GM19438 (cell line): ENCODE data around the gene VILL.
A peak's percentile ranks its signal among the peaks of the same experiment; 100 is the strongest.
"Not testable (repeated sequence)": the region's sequence is repeated elsewhere in the genome, so short reads cannot be mapped to it uniquely, and the experiment has no call there.

Source experiments
- ATAC-seq: cut with Tn5 transposase; IDR thresholded peaks from one replicate; pipeline ENCODE4 v1.9.1; 2021; ENCODE audit warnings: low read depth; ENCODE audit not compliant: unreplicated experiment

Gene VILL

DNA sequence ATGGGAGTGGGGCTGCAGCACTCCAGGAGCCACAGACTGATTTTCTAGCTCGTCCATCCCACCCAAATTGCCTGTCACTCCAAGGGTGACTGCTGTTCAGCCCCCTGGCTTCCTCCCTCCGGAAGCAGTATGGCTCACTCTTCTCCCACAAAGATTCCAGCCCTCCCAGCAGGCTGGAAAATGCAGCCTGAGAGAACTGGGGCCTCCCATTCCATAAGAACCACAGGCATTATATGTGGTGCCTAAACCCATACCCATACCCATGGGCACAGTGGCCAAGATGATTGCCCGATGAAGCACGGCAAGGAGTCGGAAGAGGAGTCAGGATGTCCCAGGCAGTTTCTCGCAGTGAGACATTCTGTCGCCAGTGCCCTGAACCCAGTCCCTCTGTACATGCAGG lies 6.0 kb upstream of the VILL start:
- no peak for ATAC-seq

DNA sequence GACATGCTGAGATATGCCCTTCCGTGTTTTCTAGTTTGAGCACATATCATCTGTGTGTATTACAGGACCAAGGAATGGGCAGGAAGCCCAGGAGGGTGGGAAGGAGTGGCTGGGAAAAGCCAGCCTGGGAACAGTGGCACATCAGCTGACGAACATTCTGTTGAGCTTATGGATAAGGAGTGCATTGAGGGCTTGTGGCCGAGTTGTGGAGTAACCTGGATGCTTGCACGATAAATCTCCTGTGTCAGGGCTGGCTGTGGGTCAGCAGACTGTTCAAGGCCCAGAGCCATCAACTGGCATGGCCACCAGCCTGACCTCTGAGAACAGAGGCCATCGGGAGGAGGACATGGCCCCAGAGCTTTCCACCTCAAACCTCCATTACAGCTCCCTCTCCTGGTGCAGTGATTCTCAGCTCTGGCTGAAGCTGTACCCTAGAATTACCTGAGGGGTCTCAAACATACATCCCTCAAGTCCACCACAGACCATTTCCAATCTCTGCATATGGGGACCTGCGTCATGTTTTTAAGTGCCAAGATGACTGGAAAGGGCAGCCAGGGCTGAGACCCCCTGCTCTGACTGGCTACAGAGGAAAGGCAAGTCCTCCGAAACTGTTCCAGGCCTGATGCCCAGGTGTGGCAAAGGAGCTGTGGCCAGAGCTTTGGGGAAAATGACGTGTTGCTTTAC lies 4.8 kb upstream of the VILL start:
- ATAC-seq: no peak

DNA sequence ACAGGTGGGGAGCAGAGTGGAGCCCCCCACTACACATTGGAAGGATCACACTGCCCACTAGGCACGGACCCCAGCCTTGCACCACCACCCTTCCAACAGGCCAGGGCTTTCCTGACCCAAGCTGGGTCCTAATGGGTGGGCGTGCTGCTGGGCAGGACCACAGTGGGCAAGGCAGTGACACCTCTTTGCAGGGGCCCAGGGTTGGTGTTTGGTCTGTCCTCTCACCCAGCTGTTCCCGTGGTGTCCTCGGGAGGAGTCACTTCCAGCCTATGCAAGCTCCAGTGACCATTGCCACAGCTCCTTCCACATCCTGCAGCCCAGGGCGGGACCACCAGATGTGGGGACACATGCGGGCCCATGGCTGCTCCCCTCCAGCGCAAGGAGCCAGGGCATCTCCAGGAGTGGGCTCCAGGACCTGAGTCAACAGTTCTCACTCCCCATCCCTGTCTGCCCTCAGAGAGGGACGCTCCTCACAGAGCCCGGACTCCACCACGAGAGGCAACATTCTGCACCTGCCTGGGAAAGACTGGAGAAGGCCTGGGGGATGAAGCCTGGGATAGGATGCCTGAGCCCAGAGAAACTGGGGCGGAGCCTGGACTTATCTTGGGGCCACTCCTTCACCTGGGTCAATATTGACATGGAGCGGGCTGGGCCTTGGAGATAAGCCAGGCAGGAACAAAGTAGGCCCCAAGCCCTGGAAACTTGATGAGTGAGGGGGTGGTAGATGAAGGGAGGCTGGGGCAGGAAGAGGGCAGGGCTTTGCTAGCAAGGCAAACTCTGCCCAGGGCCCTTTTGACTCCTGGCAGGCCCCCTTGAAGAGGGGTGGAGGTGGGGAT lies 3.9 kb upstream of the VILL start:
- no peak for ATAC-seq

DNA sequence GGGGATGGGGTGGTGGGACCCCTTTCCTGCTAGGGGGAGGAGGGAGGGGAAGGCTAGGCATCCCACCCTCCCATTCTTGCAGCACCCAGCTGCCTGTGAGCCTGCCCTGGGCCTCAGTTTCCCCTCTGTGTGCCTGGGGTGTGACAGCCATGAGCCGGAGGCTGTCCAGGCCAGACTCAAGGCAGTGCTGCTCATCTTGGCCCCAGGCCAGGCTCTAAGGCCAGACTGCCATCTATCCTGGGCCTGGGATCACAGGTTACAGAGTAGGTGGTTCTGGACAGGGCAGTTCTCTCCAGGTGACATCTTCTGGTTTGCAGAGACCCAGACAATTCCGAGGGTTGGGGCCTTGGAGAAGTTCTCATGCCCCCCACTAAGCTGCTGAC lies 3.3 kb upstream of the VILL start:
- no peak for ATAC-seq

DNA sequence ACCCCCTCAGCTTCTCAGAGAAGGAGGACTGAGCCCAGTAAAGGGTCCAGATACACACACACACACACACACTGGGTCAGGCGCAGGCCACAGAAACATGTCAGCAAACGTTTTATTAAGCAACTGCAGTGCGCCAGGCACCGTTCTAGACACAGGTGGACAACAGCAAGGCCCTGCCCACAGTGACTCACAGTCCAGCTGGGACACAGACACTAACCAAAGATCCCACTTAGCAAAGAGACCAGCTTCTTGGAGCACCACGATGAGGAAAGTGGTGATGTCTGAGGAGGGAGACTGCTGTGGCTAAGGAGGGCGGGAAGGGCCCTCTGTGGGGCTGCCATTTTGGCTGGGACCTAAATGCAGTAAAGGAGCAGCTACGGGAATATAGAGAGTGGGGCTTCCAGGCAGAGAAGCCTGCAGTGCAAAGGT lies 2.8 kb upstream of the VILL start:
- no peak for ATAC-seq

GRCh38 chr3:37988376-37988775 lies 2.2 kb upstream of the VILL start:
- not testable (repeated sequence) for ATAC-seq

- no peak for ATAC-seq
Observed at GRCh38 chr3:37988931-37989525, 1.6 kb upstream of the VILL start.

- no peak for ATAC-seq
Observed at GRCh38 chr3:37989821-37990480, 635 bp upstream of the VILL start.

GRCh38 chr3:37991109-37991508 lies 523 bp downstream of the VILL start:
- ATAC-seq: no peak

DNA sequence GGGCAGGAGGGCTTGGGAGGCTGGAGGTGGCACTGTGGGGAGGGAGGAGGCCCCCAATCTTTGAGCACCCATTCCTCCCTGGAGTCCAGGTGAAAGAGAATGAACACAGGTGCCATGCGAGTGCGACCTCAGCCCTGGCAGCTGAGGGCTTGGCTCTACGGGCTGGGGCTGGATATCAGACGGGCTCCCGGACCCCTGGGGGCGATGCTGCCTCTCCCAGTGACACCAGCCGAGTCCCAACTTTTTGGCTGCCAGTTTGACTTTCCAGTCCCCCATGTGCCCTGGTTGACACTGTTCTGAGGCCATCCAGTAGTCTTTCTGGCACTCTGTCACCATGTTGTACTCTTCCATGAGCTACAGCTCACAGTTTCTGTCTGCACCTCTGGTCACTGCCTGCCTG lies 1.2 kb downstream of the VILL start:
- no peak for ATAC-seq

- no peak for ATAC-seq
Observed at GRCh38 chr3:37992271-37993066, 1.9 kb downstream of the VILL start.

GRCh38 chr3:37993067-37993455 lies 2.5 kb downstream of the VILL start:
- no peak for ATAC-seq

GRCh38 chr3:37993460-37993819 lies 2.9 kb downstream of the VILL start:
- ATAC-seq: no peak

DNA sequence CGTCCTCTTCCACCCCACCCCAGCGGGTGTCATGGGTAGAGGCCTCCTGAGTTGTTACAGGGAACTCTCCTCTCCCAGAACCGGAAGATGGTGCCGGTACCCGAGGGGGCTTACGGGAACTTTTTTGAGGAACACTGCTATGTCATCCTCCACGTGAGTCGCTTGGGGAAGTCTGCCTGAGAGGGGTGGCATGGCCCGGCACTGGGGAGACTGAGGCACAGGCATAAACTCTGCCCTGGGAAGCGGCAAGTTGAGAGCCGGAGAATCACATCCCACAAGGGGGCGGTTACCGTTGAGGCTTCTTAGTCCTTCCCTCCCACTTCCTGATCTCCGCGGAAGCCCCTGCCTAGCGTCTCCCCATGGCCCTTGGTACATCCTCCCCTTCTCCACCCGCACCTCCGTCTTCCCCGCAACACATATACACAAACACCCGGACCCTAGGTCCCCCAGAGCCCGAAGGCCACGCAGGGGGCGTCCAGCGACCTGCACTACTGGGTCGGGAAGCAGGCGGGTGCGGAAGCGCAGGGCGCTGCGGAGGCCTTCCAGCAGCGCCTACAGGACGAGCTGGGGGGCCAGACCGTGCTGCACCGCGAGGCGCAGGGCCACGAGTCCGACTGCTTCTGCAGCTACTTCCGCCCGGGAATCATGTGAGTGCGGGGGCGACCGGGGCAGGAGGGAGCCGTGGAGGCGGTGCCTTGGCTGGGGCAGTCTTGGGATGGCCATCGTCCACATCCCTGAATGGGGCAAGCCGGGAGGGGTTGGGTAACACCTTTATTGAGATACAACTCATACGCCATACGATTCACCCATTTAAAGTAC lies 3.4 kb downstream of the VILL start:
- ATAC-seq: peak; percentile 61

DNA sequence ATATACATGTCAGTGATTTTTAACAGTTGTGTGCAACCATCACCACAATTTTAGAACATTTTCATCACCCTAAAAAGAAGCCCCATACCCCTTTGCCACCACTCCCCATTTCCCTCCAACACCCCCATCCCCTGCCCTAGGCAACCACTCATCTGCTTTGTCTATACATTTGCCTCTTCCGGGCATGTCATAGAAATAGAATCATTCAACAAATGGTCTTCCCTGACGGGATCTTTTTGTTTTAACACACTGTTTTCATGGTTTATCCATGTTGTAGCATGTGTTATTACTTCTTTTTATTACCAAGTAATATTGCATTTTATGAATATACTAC lies 4.0 kb downstream of the VILL start:
- ATAC-seq: no peak

GRCh38 chr3:37995652-37996641 lies 5.4 kb downstream of the VILL start:
- no peak for ATAC-seq

DNA sequence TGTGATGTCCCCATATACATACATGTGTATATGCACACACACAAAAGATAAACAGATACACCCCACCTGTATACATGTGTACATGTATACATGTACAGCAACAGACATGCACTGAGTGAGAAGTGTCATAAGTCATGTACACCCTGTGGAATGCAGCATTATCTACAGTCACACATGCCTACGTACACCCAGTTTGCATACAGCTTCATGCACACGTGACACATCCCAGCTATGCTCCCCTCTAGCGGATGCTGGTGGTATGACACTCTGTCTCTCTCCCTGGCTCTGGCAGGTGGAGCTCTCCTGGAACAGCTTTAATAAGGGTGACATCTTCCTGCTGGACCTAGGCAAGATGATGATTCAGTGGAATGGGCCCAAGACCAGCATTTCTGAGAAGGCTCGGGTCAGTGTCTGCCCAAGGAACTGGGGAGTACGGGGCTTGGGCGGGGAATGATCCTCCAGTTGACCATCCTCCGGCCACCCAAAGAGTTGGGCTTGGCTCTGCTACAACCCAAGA lies 6.3 kb downstream of the VILL start:
- no peak for ATAC-seq

GRCh38 chr3:37997342-37997741 lies 6.8 kb downstream of the VILL start:
- no peak for ATAC-seq
